H1 (cell line): ENCODE results near the gene PRRC2A. TPM values are rescaled to one million over a fixed set of nuclear protein-coding genes. Genes with fewer than 3 reads are reported as not detected.

Source experiments
- CTCF ChIA-PET: fragments of 300-600 bp; sonication (Branson Sonifier 250); formaldehyde crosslinking; loops from one replicate; lab custom pipeline; 2021; ENCODE audit not compliant: partially characterized antibody; lab: Charles Lee
- POLR2A ChIA-PET: fragments of 300-600 bp; sonication (Branson Sonifier 250); formaldehyde crosslinking; loops from one replicate; lab custom pipeline; 2021; ENCODE audit warnings: inconsistent platforms; ENCODE audit not compliant: partially characterized antibody; lab: Charles Lee
- DNase-seq, 2 experiments: peaks; one replicate each; pipeline versions ENCODE4 v3.0.0 to v3.0.0-alpha.2; 2010 to 2022; ENCODE audit warnings: low spot score in 2 of 2, low read depth in 1 of 2, mixed read lengths in 1 of 2
- FAIRE-seq: peaks from 2 replicates; lab custom pipeline; 2011; peaks lifted over from hg19 to GRCh38; lab: Jason Lieb, UNC
- H2AFZ ChIP-seq: 2 replicates; pipeline ENCODE4 v1.8.1; 2012; ENCODE audit warnings: low read length, inconsistent platforms
- H2AK5ac ChIP-seq: 2 replicates; pipeline ENCODE4 v1.6.1; 2013; ENCODE audit warnings: low read depth, low read length
- H2BK120ac ChIP-seq: replicated peaks from 2 replicates; pipeline ENCODE3; 2013; ENCODE audit warnings: low read depth, low read length, inconsistent platforms
- H2BK12ac ChIP-seq: 2 replicates; pipeline ENCODE4 v1.6.1; 2013; ENCODE audit warnings: low read depth, low read length
- H2BK15ac ChIP-seq: 2 replicates; pipeline ENCODE4 v1.6.1; 2013; ENCODE audit warnings: low read length
- H2BK20ac ChIP-seq: 2 replicates; pipeline ENCODE4 v1.6.1; 2013; ENCODE audit warnings: low read length
- H2BK5ac ChIP-seq: 2 replicates; pipeline ENCODE4 v1.6.1; 2013; ENCODE audit warnings: low read depth, low read length
- H3K14ac ChIP-seq: 2 replicates; pipeline ENCODE4 v1.6.1; 2013; ENCODE audit warnings: inconsistent platforms; ENCODE audit not compliant: insufficient read length
- H3K18ac ChIP-seq: 2 replicates; pipeline ENCODE4 v1.6.1; 2013; ENCODE audit warnings: low read length; ENCODE audit errors: extremely low read depth
- H3K23ac ChIP-seq: 2 replicates; pipeline ENCODE4 v1.6.1; 2013; ENCODE audit warnings: inconsistent platforms; ENCODE audit not compliant: insufficient read length
- H3K23me2 ChIP-seq: 2 replicates; pipeline ENCODE4 v1.6.1; 2013; ENCODE audit warnings: low read depth, low read length
- H3K27ac ChIP-seq: 2 replicates; pipeline ENCODE4 v1.6.1; 2011; ENCODE audit warnings: low read depth, low read length, inconsistent platforms
- H3K27me3 ChIP-seq, 4 experiments: replicated peaks in 1 of 4; 1 replicate in 1 of 4; 2 replicates in 3 of 4; pipeline versions ENCODE4 v1.6.1 to v1.8.1; 2011 to 2013; ENCODE audit warnings: low read length in 3 of 4, mild to moderate bottlenecking in 3 of 4, inconsistent platforms in 2 of 4, mixed read lengths in 2 of 4, moderate library complexity in 1 of 4; ENCODE audit not compliant: control insufficient read depth in 3 of 4, insufficient read depth in 3 of 4; ENCODE audit errors: extremely low read depth in 1 of 4
- H3K36me3 ChIP-seq, 4 experiments: 2 replicates each; pipeline versions ENCODE4 v1.6.1 to v1.8.1; 2011 to 2013; ENCODE audit warnings: mild to moderate bottlenecking in 4 of 4, low read length in 3 of 4, moderate library complexity in 2 of 4, control low read depth in 1 of 4, inconsistent platforms in 1 of 4; ENCODE audit not compliant: insufficient read depth in 4 of 4, control insufficient read depth in 2 of 4
- H3K4ac ChIP-seq: replicated peaks from 2 replicates; pipeline ENCODE3; 2013; ENCODE audit warnings: low read length, low read depth, mixed read lengths, inconsistent platforms; ENCODE audit not compliant: insufficient read length
- H3K4me1 ChIP-seq, 4 experiments: replicated peaks in 1 of 4; 1 replicate in 1 of 4; 2 replicates in 3 of 4; pipeline versions ENCODE4 v1.6.1 to v1.8.1; 2011 to 2013; ENCODE audit warnings: low read length in 3 of 4, inconsistent platforms in 2 of 4, mixed read lengths in 1 of 4; ENCODE audit not compliant: insufficient read depth in 4 of 4, control insufficient read depth in 3 of 4
- H3K4me2 ChIP-seq, 2 experiments: 2 replicates each; pipeline versions ENCODE4 v1.6.1 to v1.8.1; 2011 to 2013; ENCODE audit warnings: low read depth in 2 of 2, low read length in 2 of 2, control low read depth in 1 of 2, inconsistent platforms in 1 of 2, mild to moderate bottlenecking in 1 of 2; ENCODE audit not compliant: insufficient read depth in 1 of 2
- H3K4me3 ChIP-seq, 4 experiments: fragments of 200-600, 300-600 bp in 1 of 4; sonication (generic), shearing (Covaris generic), sonication (Bioruptor Twin) in 1 of 4; 2 replicates each; pipeline versions ENCODE4 v1.5.1 to v1.8.1; 2011 to 2016; ENCODE audit warnings: low read length in 4 of 4, low read depth in 3 of 4, control low read depth in 2 of 4, inconsistent platforms in 2 of 4, mild to moderate bottlenecking in 2 of 4, mixed read lengths in 1 of 4, moderate library complexity in 1 of 4; ENCODE audit not compliant: insufficient read depth in 2 of 4; ENCODE audit errors: extremely low read depth in 1 of 4
- H3K56ac ChIP-seq: replicated peaks from 2 replicates; pipeline ENCODE3; 2013; ENCODE audit warnings: low read depth, mild to moderate bottlenecking, mixed read lengths, low read length, inconsistent platforms; ENCODE audit not compliant: insufficient read length
- H3K79me1 ChIP-seq: 2 replicates; pipeline ENCODE4 v1.6.1; 2013; ENCODE audit warnings: low read depth, low read length, control low read depth
- H3K79me2 ChIP-seq, 2 experiments: 2 replicates each; pipeline versions ENCODE4 v1.6.1 to v1.8.1; 2012 to 2013; ENCODE audit warnings: low read length in 2 of 2, mild to moderate bottlenecking in 2 of 2, inconsistent platforms in 1 of 2; ENCODE audit not compliant: insufficient read depth in 2 of 2, control insufficient read depth in 1 of 2
- H3K9ac ChIP-seq, 4 experiments: replicated peaks in 1 of 4; 1 replicate in 1 of 4; 2 replicates in 3 of 4; pipeline versions ENCODE4 v1.6.1 to v1.8.1; 2011 to 2013; ENCODE audit warnings: low read depth in 3 of 4, low read length in 3 of 4, control low read depth in 2 of 4, mild to moderate bottlenecking in 2 of 4, moderate library complexity in 2 of 4, inconsistent platforms in 1 of 4; ENCODE audit errors: extremely low read depth in 1 of 4
- H3K9me3 ChIP-seq, 2 experiments: 2 replicates each; pipeline versions ENCODE4 v1.6.1 to v1.8.1; 2012 to 2013; ENCODE audit warnings: mild to moderate bottlenecking in 2 of 2, moderate library complexity in 2 of 2, control low read depth in 1 of 2, inconsistent platforms in 1 of 2, low read depth in 1 of 2, low read length in 1 of 2, mixed read lengths in 1 of 2; ENCODE audit not compliant: insufficient read depth in 2 of 2
- H4K20me1 ChIP-seq, 2 experiments: replicated peaks in 1 of 2; 2 replicates each; pipeline versions ENCODE3 to v1.8.1; 2011 to 2013; ENCODE audit warnings: inconsistent platforms in 2 of 2, low read length in 2 of 2, mild to moderate bottlenecking in 1 of 2; ENCODE audit not compliant: insufficient read depth in 2 of 2, control insufficient read depth in 1 of 2
- H4K5ac ChIP-seq: 2 replicates; pipeline ENCODE4 v1.6.1; 2013; ENCODE audit warnings: low read length, low read depth, mixed read lengths, inconsistent platforms; ENCODE audit not compliant: insufficient read length
- H4K8ac ChIP-seq: 2 replicates; pipeline ENCODE4 v1.8.0; 2013; ENCODE audit warnings: mild to moderate bottlenecking, moderate library complexity, low read length, inconsistent platforms; ENCODE audit not compliant: insufficient read depth; ENCODE audit errors: extremely low read depth
- H4K91ac ChIP-seq: replicated peaks from 2 replicates; pipeline ENCODE3; 2013; ENCODE audit warnings: low read length, mixed read lengths, inconsistent platforms; ENCODE audit not compliant: insufficient read length
- BRCA1 ChIP-seq: IDR thresholded peaks from 2 replicates; pipeline ENCODE4 v1.6.1; 2012; ENCODE audit warnings: low read depth, low read length, improper control_type of control experiment
- CBX5 ChIP-seq: fragments of 300-800, 300-1000 bp; sonication (generic); IDR thresholded peaks from 2 replicates; pipeline ENCODE4 v1.7.1; 2016; ENCODE audit warnings: antibody characterized with exemption, low read length, low read depth
- WGBS, 2 experiments: shearing (Covaris generic) in 1 of 2; methylation state at CpG; one replicate each; pipeline versions ENCODE4 v1.1.6 to v1.1.7; 2013 to 2015; ENCODE audit warnings: low lambda C conversion rate in 2 of 2, mixed read lengths in 2 of 2, inconsistent platforms in 1 of 2, low coverage in 1 of 2, missing lambda C conversion rate in 1 of 2; ENCODE audit not compliant: insufficient replicate concordance in 2 of 2, insufficient coverage in 1 of 2, insufficient read length in 1 of 2; ENCODE audit errors: extremely low coverage in 1 of 2, missing lambda C conversion rate in 1 of 2; 5-methylcytosine and 5-hydroxymethylcytosine counted together
- polyA plus RNA-seq, 7 experiments: library from polyadenylated mRNA; depleted of rRNA in 3 of 7; stranded (reverse) in 5 of 7; unstranded in 2 of 7; fragments of >200 nt in 5 of 7; fragments of 200-250 nt in 2 of 7; gene quantifications; 1 replicate in 5 of 7; 2 replicates in 1 of 7; 4 replicates in 1 of 7; pipeline versions ENCODE4 v1.2.1 to v1.2.3, GENCODE V29; 2011 to 2013; ENCODE audit warnings: missing spikeins in 2 of 7, mixed read lengths in 2 of 7
- total RNA-seq: library from RNA; stranded (reverse); fragmentation: NEBNext Ultra II Directional; extraction: Animal tissue kit (Norgen Biotek cat#: 25700); gene quantifications from 2 replicates; pipeline ENCODE4 v1.2.1, GENCODE V29; 2021

The PRRC2A gene
- total and polyA plus RNA-seq, 2 of the 8 experiments (the other 6 are each of a cell fraction or from before 2014, with no cell fraction given) = 118 to 300 TPM

DNA sequence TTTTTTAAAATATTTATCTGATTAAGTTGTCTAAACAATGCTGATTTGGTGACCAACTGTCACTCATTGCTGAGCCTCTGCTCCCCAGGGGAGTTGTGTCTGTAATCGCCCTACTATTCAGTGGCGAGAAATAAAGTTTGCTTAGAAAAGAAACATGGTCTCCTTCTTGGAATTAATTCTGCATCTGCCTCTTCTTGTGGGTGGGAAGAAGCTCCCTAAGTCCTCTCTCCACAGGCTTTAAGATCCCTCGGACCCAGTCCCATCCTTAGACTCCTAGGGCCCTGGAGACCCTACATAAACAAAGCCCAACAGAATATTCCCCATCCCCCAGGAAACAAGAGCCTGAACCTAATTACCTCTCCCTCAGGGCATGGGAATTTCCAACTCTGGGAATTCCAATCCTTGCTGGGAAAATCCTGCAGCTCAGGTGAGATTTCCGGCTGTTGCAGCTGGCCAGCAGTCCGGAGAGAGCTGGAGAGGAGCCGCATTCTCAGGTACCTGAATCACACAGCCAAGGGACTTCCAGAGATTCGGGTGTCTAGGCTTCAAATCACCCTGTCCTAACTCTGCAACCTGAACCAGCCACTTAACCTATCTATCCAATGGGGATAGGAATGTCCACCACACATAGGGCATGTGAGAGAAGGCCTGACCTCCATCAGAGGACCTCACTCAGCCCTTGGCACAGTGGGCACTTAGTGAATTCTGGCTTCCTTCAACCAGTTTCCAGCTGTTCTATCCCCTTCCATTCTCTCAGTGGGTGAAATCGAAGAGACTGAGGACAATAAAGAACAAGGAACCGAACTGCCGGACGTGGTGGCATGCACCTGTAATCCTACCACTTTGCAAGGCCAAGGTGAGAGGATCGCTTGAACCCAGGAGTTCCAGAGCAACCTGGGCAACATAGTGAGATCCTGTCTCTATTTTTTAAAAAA, 42.1 kb upstream of the PRRC2A start:
- Histone ChIP-seq H2AK5ac (peak overlapping the region; percentile 98; the same call in 1 of the 2 replicates), H3K27ac (no peak overlapping the region), H4K5ac (no peak overlapping the region), H3K4me1 (peaks cover 0 to 6% (median 6%) of the 10 kb centered on the region in 4 experiments; a peak in 6 of 7 replicates), H3K4ac (no peak overlapping the region), H2BK20ac (no peak overlapping the region), H3K36me3 (no peaks in the 10 kb centered on the region), H2BK12ac (no peak overlapping the region), H2AFZ (no peak overlapping the region), H3K4me3 (no peak overlapping the region), H3K23me2 (peaks cover 9% of the 10 kb centered on the region; the same call in 1 of the 2 replicates), H3K79me2 (no peaks in the 10 kb centered on the region), H3K9me3 (no peaks in the 10 kb centered on the region), H2BK15ac (no peak overlapping the region), H3K4me2 (no peak overlapping the region), H2BK120ac (no peak overlapping the region), H3K14ac (no peak overlapping the region), H4K91ac (no peak overlapping the region), H2BK5ac (no peak overlapping the region), H3K23ac (no peak overlapping the region), H3K56ac (no peak overlapping the region), H3K18ac (0 out of 2 replicates have a peak overlapping the region, but pooled peaks have one; percentile 13), H3K9ac (no peak overlapping the region), H4K8ac (no peak overlapping the region), H4K20me1 (no peaks in the 10 kb centered on the region), H3K27me3 (peaks cover 0 to 8% (median 7%) of the 10 kb centered on the region in 4 experiments; a peak in 5 of 7 replicates), H3K79me1 (no peaks in the 10 kb centered on the region)
- ChIA-PET POLR2A (interaction anchor here (0.6 to 12.2 kb wide), 7 partner anchors 11 to 61 kb away, joined by 3 to 110 read pairs (median 5); partner anchors contain the start of genes ATP6V1G2, DDX39B and NFKBIL1), CTCF (interaction anchor here (0.6 to 19.2 kb wide), 6 partner anchors 9 to 344 kb away, joined by 3 to 640 read pairs (median 34); partner anchors contain the start of genes ATP6V1G2, LST1, LTB and NCR3)
- DNase-seq (peak in 1 of 2 experiments; percentile 61), FAIRE-seq (no peak)
- 91% methylated on average over 12 of the region's 12 CpGs; no CpG with 5 or more reads in 1 of the 2 experiments for WGBS, 2 experiments
- no peak for TF ChIP-seq CBX5
- TF ChIP-seq BRCA1 = no peak
